Iris pigment epithelial cell (primary cell): ENCODE data around the gene MRPL2.
"Not testable (repeated sequence)": the region's sequence is repeated elsewhere in the genome, so short reads cannot be mapped to it uniquely, and the experiment has no call there.

ENCODE experiments used
- DNase-seq: peaks from one replicate; pipeline ENCODE4 v3.0.0-alpha.2; 2011; ENCODE audit warnings: low read depth

MRPL2 gene

DNA sequence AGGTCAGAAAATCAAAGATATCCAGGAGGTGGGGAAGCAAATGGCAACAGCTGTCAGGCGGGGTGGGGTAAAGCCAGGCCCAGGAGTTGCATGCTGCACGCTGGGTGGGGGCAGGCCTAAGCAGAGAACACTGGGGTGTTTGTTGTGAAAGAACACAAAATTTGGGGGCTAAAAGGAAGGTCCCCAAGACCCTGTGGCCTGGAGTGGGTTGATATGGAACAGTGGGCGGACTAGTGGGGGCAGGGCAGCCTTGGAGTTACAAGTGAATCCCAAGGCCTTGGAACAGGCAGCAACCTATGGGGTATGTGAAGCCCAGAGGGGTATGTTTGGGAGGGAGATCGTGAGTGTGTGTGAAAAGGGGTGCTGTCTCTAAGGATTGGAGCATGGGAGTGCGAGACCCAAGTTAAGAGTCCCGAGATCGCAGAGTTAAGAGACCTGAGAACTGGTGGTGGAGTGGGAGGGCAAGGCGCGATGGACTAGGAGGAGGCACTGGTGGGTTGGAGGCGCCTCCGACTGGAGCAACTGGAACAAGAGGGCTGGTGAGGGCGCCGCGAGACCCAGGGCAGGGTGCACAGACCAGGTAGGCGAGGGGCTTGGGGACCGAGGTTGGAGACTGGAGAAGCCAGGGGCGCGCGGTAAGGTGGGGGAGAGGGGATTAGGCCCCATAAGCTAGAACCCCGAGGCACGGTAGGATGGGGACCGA is 6.2 kb downstream of the MRPL2 start:
- DNase-seq = peak; percentile 44

DNA sequence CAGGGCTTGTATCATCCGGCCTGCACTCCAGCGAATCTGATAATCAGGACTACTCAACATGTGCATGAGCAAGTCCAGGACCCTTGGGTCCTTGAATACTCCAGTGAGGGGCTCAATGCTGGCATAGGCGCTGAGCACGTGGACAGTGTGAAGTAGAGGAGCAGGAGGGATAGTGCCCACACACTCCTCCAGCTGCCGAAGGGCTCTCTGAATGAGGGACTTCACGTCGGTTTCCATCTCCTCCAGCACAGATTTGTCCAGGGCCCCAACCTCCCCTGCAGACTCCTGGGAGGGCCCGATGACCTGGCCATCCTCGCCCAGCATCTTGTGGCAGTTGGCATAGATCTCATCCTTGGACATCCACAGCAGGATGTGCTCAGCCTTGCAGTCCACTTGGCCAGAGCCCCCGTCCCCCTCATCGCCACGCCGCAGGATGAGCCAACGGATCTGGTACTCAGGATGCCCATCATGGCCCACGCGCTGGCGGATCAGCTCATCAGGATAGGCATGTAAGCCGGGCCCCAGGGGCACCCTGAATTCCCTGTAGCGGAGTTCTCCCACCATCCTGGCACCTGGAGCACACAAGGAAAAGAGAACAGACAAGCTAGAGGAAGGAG is 6.9 kb downstream of the MRPL2 start:
- no peak for DNase-seq

DNA sequence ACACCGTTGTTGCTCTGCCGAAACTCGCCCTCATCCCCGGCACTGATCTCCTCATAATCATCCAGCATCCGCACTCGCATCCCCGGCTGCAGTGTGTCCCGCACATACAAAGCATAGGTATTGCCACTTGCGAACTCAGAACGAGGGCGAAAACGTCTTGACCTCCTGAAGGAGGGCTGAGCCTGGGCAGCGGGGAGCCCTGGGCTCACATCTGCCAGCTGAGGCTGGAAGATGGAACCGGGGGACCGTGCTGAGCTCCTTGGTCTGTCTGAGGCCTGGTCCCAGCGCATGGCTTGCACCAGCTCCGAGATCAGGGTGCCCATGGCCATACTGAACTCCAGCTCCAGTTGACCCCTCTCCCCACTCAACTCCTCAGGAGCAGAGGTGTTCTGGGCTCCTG is 8.3 kb downstream of the MRPL2 start:
- DNase-seq = no peak

DNA sequence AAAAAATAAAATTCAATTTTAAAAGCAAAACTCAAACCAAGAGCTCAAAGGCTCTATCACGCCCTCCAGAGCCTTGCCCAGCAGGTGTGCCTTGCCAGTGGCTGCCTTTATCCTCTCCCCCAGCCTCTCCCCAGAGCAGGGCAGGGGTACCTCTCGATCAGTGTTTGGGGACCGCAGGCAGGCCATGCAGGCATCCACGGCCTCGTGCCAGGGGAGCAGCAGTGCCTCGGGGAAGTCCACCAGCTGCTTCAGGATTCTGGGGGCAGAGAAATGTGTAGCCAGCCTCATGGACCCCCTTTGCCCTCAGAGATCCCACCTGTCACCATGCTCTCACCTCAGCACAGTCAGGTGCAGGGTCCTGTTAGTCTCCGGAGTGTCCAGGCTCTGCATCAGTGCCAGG is 11.2 kb downstream of the MRPL2 start:
- DNase-seq = no peak

DNA sequence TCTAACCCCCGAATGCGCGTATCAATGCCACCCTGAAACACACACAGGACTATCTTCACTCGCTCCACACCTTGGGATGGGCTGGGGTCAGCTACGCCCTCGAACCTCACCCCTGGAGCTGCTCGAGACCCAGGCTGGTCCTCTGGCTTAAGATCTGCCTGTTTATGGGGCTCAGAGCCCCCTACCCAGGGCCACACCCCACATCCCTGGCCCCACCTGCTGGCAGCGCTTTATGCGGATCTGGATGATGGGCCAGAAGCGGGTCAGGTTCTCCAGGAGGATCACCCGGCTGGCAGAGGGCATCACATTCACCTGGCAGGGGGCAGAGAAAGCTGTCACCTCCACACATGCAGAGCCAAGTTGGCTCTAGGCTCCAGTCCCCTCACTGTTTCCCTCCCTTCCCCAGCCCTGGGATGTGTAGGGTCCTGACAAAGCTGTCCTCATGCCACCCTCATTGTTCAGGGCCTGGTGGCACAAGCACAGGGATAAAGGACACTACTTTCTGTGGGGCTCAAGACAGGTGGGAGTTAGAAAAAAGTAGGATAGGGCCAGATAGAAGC is 13.8 kb downstream of the MRPL2 start:
- DNase-seq = no peak

DNA sequence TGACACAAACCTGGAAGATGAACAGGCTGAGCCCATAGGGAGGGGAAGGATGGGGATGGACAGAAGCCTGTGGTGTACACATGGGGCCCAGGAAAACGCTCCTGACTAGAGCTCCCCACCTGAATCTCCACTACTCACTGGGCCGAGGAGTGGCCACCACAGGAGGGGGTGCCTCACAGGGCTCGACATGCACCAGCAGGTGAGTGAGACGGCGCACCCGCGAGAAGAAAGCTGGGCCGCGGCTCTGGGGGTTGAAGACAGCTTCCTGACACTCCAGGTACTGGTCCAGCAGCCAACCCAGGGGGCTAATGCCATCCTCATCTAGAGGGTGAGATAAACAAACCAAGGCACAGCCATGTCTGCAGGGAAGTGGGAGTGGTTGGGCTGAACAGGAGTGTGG is 15.9 kb downstream of the MRPL2 start:
- no peak for DNase-seq

DNA sequence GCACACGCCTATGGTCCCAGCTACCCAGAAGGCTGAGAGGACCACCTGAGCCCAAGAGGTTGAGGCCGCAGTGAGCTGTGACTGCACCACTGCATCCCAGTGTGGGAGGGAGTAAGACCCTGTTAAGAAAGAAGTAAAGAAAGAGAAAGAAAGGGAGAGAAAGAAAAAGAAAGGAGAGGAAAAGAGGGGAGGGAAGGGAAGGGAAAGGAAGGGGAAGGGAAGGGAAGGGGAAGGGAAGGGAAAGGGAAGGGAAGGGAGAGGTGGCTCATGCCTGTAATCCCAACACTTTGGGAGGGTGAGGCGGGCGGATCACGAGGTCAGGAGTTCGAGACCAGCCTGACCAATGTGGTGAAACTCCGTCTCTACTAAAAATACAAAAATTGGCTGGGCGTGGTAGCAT is 17.8 kb downstream of the MRPL2 start:
- DNase-seq = not testable (repeated sequence)

DNA sequence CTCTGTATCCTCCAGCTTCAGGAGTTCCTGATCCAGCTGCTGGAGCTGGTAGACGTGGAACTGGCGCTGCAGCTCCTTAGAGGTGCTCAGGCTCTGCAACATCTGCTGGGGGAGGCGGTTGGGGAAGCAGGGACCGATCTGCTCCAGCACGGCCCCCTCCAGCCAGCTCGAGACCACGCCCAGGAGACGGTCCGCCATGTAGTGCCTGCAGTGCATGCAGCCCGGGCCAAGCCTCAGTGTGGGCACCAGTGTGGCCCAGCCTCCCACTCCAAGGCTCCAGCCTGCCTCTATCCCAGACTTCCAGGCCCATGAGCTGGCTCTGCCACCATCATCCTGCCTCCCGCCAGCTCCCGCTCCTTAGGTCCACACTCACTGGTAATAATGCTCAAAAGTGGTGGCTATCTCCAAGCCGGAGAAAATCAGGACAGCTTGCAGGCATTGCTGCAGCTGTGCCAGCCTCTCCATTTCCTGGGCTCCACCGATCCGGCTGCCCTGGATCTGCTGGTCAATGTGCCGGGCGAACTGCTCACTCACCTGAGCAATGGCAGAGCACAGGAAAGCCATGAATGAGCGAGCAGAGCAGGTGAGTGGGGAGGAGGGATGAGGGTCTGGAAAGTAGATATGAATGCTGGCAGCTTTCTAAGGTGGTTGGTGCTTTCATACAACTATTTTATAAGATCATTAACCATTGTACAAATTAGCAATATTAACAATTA is 18.5 kb downstream of the MRPL2 start:
- no peak for DNase-seq

DNA sequence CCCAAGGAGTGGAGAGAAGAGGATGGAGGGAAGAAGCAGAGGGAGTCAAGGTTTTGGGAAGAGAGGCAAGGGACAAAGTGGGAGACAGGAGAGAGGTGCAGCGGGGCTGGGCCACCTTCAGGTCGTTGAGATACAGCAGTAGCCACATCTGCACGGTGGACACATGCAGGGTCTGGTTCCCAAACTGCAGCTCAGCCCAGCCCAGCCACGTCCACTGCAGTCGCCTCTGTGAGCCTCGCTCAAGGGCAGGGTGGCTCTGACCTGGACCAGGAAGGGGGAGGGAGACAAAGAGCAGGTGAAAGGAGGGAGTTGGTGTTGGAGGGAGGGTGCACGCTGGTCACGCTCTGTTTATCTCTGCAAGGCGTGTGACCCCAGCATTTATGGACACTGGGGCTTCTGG is 20.5 kb downstream of the MRPL2 start:
- no peak for DNase-seq

DNA sequence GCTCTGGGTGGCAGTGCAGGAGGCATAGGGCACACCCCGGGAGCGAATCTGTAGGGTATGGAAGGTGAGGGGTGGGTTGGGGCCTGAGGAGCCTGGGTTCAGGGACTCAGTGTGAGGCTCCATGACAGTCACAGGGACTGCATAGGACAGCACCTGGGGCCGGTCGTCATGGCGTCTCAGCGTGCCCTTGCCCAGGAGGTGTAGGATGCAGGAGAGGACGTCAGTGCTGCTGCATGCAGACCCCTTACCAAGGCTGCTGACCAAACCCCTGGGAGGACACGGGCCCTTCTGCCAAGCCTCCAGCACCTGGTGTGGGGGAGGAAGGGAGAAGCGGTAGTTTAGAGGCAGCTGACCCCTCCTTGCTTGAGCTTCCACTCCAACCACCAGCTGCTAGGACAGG is 21.5 kb downstream of the MRPL2 start:
- DNase-seq = no peak

DNA sequence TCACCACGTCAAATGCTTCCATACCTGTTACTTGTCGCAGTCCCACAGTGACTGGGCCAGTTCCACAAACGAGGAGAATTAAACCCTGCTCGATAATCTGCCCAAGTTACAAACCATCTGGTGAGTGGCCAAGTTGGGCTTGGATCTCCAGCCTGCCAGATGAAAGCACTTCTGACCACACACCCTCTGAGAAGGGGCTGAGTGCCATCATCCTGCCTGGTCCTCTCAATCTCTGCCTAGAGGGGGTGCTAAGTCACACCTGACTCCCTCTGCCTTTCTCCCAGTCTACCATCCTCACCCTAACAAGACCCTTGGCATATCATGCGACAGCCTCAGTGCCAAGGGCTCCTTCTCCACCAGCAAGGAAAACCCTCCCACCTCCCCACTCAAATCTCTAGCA is 22.0 kb downstream of the MRPL2 start:
- no peak for DNase-seq

DNA sequence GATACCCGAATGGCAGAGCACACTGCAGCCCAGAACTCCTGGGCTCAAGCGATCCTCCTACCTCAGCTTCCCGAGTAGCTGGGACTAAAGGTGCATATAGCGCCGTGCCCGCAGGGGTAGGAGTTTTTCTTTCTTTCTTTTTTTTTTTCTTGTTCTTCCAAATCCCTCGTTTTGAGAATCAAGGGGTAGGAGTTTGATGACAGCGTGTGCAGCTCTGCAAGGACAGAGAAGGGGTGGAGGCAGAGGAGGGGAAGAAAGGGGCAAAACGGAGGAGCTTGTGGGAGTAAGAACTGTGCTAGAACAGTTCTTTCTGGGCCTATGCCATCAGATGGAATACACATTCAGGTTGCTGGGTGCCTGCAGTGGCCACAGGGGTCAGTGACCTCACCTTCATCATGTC is 22.5 kb downstream of the MRPL2 start:
- no peak for DNase-seq

DNA sequence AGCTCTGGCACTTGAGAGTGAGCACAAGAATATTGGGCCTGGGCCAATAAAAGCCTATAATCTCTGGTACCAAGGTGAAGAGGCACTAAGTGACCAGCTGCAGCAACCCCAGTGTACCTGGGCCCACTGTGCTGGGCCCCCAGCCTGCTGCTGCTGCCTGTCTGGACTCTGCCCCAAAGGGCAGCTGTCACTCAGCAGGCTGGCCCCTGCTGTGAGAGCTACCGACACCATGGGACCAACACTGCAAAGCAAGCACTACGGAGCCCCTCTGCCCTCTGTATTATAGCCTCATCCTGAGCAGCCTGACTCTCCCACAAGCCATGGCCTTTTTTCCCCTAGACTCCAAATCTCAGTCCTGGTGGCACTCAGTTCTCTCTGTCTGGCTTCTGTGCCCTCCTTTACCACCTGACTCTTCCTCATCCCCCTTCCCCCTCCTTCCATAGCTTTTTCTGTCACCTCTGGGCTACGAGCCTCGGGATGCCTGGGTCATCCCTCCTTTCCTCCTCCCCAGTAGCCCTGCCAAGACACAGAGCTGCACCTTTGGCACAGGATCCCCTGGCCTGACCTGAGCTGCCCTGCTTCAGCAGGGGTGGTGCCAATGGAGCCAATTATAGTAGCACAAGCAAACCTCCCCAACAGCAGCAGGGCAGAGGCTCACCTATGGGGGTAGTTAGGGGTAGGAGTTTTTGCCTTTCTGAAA is 23.6 kb downstream of the MRPL2 start:
- DNase-seq = no peak

DNA sequence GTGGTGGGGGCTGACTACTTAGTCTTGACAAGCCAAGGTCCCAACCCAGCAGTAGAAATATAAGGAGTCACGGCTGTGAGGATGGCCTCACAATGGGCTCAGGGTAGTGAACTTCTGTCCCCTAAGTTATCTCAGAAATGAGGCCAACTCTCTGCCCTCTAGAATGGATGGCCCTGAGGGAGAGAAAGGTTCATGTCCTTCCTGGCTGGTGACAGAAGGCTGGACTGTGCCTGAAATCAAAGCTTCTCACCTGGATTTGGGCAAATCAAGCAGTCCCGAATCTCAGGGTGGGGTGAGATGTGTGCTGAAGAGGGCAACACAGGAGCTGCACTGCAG is 25.1 kb downstream of the MRPL2 start:
- DNase-seq = no peak

DNA sequence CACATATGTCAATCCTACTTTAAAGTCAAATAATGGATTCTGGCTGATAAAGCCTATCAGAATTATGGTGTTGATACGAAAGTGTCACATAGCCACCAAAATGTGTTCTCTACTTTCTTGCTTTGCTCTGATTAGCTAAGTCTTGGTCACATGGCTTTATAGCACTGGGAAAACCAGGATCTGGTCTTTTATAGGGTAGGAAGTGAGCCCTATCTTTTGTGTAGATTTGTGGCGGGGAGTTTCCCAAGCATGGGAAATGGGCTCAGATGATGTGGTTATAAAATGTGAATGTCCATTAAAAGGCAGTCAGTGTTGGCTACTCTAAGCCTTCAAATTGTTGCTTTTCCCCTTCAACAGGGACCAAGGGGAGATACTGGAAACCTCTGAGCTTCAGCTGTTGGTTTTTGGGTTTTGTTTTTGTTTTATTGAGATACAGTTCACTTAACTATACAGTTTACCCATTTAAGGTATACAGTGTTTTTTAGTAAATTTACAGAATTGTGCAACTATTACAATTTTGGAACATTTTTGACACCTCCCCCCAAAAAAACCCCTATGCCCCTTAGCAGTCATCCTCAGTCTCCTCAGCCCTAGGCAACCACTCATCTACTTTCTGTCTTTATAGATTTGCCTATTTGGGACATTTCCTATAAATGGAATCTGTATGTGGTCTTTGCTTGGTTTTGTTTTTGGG is 25.6 kb downstream of the MRPL2 start:
- DNase-seq = no peak

DNA sequence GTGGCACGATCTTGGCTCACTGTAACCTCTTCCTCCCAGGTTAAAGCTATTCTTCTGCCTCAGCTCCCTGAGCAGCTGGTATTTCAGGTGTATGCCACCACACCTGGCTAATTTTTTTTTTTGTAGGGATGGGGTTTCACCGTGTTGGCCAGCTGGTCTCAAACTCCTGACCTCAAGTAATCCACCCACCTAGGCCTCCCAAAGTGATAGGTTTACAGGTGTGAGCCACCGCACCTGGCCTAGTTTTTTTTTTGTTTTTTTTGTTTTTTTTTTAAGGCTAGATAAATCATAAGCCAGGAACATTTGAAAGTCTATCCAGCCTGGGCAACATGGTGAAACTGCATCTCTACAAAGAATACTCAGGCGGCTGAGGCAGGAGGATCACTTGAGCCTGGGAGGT is 26.9 kb downstream of the MRPL2 start:
- DNase-seq = no peak

DNA sequence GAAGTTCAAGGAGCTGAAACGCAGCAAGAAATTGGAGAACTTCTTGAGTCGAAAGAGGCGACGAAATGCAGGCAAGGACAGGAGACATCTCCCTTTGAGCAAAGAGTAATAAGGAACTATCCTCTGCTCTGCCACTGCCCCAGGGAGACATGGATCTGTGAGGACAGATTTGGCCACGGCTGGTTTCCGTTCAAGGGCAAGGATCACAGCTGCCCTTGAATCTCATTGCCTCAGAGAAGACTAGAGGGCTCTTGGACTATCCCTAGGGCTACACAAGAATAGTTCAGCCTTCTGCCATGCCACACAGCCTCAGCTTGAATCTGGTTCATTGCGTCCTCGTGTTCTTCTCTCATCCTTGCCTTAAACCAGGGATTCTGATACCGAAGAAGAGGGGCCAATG is 30.1 kb downstream of the MRPL2 start:
- no peak for DNase-seq

DNA sequence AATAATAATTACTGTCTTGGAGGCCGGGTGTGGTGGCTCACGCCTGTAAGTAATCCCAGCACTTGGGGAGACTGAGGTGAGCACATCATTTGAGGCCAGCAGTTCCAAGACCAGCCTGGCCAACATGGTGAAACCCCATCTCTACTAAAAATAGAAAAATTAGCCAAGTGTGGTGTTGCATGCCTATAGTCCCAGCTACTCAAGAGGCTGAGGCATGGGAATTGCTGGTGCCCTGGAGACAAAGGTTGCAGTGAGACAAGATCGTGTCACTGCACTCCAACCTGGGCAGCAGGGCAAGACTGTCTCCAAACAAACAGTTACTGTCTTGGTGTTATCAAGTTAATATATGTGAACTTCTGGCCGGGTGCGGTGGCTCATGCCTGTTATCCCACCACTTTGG is 32.9 kb downstream of the MRPL2 start:
- no peak for DNase-seq

DNA sequence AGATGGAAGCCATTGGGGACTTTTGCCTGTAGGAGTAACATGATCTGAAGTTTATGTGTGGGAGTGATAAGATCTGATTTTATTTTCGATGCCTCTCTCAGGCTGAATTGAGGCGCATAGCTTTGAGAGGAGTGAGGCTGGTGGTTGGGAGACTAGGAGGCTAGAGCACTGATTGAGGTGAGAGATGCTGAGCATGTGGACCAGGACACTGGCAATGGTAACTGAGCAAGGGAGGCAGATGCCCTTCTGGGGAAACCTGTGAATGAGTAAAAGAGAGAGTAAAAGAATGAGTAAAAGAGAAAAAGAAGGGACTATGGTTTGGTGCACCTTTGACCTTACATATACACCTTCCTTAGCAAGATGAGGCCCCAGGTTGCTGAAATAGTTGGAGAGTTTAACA is 34.8 kb downstream of the MRPL2 start:
- no peak for DNase-seq

DNA sequence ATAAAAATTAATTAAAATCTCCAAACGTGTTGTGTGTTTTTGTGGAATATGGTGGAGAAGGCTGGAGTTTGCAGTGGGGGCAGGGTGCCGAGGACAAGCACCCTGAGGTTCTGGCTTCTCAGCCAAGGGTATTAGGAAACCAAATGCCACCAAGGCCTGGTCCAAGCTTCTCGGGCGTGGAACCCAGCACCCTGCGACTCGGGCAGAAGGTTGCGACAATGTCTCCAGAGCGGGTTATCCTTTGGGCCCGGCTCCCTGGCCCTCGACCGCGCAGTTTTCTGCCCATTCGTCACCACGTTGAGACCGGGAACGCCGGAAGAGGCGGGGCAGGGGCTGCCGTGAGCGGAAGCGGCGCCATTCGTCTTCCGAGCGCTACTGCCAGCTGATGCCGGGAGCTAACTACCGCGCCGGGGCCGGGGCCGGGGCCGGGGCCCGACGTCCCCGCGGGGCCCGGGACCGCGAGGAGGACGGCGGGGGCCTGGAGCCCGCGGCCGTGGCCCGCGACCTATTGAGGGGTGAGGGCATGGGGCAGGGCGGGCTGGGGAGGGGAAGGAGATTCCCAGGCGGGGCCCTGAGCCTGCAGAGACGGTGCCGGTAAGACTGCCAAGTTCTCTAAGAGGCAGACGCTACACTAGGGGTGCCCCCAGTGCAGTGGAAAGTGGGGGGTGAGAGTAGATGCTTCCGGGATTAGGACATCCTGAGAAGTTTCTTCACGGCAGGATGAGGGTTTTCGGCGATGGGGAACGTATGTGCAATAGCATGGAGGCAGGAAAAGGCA is 37.8 kb downstream of the MRPL2 start, which contains the start of gene RRP36:
Gene RRP36 (plus strand): TSS at position 354 of the 778 bp plus-strand sequence. CDS start 32 bp downstream, at position 386.
- DNase-seq = peak; percentile 75

DNA sequence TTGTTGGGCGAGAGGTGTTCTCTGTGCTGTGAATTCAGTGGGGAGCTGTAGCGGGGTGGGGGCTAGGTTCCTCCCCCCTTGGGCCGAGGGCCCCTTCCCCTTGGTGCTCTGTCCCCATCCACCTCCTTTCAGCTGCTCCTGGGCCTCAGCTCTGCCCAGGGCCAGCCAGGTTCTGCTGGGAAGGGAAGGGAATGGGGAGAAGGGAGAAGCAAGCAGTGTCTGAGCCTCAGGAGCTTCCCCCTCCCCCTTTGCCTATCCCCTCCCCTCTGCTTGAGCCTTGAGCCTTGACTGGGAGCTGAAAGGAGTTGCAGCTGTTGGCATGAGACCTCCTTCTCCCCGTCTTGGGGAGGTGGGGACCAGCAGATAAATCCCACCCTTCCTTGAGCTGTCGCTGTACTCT is 38.4 kb downstream of the MRPL2 start:
- peak; percentile 21 for DNase-seq
